ENCODE results near the gene TNFAIP3. TPM values are rescaled to one million over a fixed set of nuclear protein-coding genes. Genes with fewer than 3 reads are reported as not detected.
"Not testable (repeated sequence)": the region's sequence is repeated elsewhere in the genome, so short reads cannot be mapped to it uniquely, and the experiment has no call there.

Gene TNFAIP3
- total and polyA plus RNA-seq, 12 donors, result 2.9 to 33.3 (median 7.8) TPM

DNA sequence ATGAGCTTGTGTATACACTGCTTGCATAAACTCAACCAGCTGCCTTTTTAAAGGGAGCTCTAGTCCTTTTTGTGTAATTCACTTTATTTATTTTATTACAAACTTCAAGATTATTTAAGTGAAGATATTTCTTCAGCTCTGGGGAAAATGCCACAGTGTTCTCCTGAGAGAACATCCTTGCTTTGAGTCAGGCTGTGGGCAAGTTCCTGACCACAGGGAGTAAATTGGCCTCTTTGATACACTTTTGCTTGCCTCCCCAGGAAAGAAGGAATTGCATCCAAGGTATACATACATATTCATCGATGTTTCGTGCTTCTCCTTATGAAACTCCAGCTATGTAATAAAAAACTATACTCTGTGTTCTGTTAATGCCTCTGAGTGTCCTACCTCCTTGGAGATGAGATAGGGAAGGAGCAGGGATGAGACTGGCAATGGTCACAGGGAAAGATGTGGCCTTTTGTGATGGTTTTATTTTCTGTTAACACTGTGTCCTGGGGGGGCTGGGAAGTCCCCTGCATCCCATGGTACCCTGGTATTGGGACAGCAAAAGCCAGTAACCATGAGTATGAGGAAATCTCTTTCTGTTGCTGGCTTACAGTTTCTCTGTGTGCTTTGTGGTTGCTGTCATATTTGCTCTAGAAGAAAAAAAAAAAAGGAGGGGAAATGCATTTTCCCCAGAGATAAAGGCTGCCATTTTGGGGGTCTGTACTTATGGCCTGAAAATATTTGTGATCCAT lies 15.3 kb downstream of the TNFAIP3 start:
- H3K27ac ChIP-seq, result peak overlapping the region in 2 of 10 donors; percentile 17 to 76
- ATAC-seq (no peak), DNase-seq (no peak)
- H3K9me3 ChIP-seq, result peaks cover 0 to 10% (median 5%) of the 10 kb centered on the region in 11 donors
- H3K36me3 ChIP-seq, result peaks cover 0 to 56% (median 40%) of the 10 kb centered on the region in 9 donors
- intact Hi-C loops (cut with DNase I), result no loop called here
- H3K4me1 ChIP-seq, result peaks cover 0 to 71% (median 22%) of the 10 kb centered on the region in 9 donors
- TF ChIP-seq, protein P1, sequence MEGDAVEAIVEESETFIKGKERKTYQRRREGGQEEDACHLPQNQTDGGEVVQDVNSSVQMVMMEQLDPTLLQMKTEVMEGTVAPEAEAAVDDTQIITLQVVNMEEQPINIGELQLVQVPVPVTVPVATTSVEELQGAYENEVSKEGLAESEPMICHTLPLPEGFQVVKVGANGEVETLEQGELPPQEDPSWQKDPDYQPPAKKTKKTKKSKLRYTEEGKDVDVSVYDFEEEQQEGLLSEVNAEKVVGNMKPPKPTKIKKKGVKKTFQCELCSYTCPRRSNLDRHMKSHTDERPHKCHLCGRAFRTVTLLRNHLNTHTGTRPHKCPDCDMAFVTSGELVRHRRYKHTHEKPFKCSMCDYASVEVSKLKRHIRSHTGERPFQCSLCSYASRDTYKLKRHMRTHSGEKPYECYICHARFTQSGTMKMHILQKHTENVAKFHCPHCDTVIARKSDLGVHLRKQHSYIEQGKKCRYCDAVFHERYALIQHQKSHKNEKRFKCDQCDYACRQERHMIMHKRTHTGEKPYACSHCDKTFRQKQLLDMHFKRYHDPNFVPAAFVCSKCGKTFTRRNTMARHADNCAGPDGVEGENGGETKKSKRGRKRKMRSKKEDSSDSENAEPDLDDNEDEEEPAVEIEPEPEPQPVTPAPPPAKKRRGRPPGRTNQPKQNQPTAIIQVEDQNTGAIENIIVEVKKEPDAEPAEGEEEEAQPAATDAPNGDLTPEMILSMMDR (IDR thresholded peaks at IDR 0.05), result no peak
- H3K4me3 ChIP-seq, result no peak overlapping the region
- WGBS, 2 donors, result 89 to 92% methylated on average over 2 of the region's 2 CpGs
- H3K27me3 ChIP-seq, result no peaks in the 10 kb centered on the region

DNA sequence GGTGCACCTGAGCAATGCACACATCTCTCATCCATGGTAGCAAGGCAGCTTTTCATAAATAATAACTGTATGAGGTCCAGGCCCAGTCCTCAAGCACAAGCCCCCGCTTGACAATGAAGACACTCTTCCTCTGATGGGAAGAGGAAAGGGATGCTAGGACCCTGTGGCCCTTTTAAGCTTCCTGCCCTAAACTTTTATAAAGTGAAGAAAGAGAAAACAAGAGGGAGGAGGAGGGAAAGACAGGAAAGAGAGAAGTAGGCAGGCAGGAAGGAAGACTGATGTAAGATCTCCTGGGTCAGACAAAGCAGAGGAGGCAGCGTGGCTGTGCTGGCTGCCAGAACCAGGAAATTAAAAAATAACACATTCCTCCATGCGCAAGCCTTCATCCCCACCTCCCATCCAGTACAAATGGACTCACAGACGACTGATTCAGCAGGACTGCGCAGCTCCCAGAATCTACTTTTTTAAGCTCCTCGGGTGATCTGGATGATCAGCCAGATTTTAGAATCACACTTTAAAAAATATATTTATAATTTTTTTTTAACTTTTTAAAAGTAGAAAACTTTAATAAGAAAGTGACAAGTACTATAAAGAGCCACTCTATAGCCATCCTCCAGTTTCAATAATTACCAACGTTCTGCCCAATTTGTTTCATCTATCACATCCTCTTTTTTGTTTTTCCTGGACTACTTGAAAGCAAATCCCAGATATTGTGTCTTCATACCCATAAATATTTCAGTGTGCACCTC lies 16.5 kb downstream of the TNFAIP3 start:
- peak in 6 of 8 donors; percentile 49 to 77 (median 70) for ATAC-seq
- 46 to 61% methylated on average over 7 of the region's 7 CpGs for WGBS, 2 donors

DNA sequence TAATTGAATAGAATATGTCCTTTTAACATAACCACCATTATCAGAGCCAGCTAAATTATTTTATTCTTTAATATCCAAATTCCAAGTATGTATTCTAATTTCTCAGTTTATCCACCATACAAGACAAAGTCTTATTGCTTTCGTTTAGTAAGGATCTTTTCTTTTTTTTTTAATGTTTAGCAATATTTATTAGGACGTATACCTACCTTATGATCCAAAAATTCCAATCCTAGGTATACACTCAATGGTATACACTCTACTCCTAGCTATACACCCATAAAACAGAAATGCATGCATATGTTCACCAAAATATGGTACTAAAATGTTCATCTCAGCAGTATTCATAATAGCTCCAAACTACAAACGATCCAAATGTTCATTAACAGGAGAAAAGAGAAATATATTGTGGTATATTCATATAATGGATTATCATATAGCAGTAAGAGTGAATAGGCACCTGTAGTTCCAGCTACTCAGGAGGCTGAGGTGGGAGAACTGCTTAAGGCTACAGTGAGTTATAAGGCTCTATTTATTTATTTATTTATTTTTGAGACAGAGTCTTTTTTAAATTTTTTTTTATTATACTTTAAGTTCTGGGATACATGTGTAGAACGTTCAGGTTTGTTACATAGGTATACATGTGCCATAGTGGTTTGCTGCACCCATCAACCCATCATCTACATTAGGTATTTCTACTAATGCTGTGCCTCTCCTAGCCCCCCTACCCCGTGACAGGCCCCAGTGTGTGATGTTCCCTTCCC lies 17.3 kb downstream of the TNFAIP3 start:
- H3K9me3 ChIP-seq, result peaks cover 0 to 21% (median 5%) of the 10 kb centered on the region in 11 donors
- peak overlapping the region in 3 of 10 donors; percentile 4 to 76 (median 48) for H3K27ac ChIP-seq
- 95 to 96% methylated on average over 5 of the region's 5 CpGs for WGBS, 2 donors
- no peak overlapping the region for H3K4me3 ChIP-seq
- H3K27me3 ChIP-seq, result no peaks in the 10 kb centered on the region
- DNase-seq (no peak), ATAC-seq (no peak)
- peaks cover 0 to 36% (median 22%) of the 10 kb centered on the region in 9 donors for H3K36me3 ChIP-seq
- intact Hi-C loops (cut with DNase I), result no loop called here
- peaks cover 0 to 51% (median 14%) of the 10 kb centered on the region in 9 donors for H3K4me1 ChIP-seq
- TF ChIP-seq, protein P1 (IDR thresholded peaks at IDR 0.05), result no peak

More for the DNA sequence above, 16.5 kb downstream of the TNFAIP3 start:
- no peaks in the 10 kb centered on the region for H3K27me3 ChIP-seq
- no peak for DNase-seq
- peaks cover 0 to 16% (median 5%) of the 10 kb centered on the region in 11 donors for H3K9me3 ChIP-seq
- peaks cover 0 to 59% (median 20%) of the 10 kb centered on the region in 9 donors for H3K4me1 ChIP-seq
- intact Hi-C loops (cut with DNase I), result no loop called here
- TF ChIP-seq, protein P1 (IDR thresholded peaks at IDR 0.05), result no peak
- peaks cover 0 to 44% (median 30%) of the 10 kb centered on the region in 9 donors for H3K36me3 ChIP-seq
- peak overlapping the region in 8 of 10 donors; percentile 4 to 76 (median 28) for H3K27ac ChIP-seq
- no peak overlapping the region for H3K4me3 ChIP-seq

DNA sequence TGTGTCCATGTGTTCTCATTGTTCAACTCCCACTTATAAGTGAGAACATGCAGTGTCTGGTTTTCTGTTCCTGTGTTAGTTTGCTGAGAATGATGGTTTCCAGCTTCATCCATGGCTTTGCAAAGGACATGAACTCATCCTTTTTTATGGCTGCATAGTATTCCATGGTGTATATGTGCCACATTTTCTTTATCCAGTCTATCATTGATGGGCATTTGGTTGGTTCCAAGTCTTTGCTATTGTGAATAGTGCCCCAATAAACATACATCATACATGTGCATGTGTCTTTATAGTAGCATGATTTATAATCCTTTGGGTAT lies 17.8 kb downstream of the TNFAIP3 start:
- H3K27me3 ChIP-seq, result not testable (repeated sequence)

DNA sequence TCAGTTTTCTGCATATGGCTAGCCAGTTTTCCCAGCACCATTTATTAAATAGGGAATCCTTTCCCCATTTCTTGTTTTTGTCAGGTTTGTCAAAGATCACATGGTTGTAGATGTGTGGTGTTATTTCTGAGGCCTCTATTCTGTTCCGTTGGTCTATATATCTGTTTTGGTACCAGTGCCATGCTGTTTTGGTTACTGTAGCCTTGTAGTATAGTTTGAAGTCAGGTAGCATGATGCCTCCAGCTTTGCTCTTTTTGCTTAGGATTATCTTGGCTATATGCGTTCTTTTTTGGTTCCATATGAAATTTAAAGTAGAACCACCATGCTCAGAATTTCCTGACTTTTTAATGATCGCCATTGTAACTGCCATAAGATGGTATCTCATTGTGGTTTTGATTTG lies 19.2 kb downstream of the TNFAIP3 start:
- WGBS, 2 donors, result 91 to 97% methylated on average over 3 of the region's 3 CpGs
- Histone ChIP-seq H3K36me3 (peaks cover 0 to 17% (median 13%) of the 10 kb centered on the region in 9 donors), H3K9me3 (peaks cover 0 to 21% (median 5%) of the 10 kb centered on the region in 11 donors), H3K4me1 (peaks cover 0 to 33% (median 8%) of the 10 kb centered on the region in 9 donors)
- intact Hi-C loops (cut with DNase I); H3K27me3 ChIP-seq; H3K27ac ChIP-seq; H3K4me3 ChIP-seq; ATAC-seq; DNase-seq: not testable (repeated sequence)

More for the DNA sequence above, 17.8 kb downstream of the TNFAIP3 start:
- DNase-seq; intact Hi-C loops (cut with DNase I); H3K4me3 ChIP-seq; H3K27ac ChIP-seq; ATAC-seq: not testable (repeated sequence)
- peaks cover 0 to 46% (median 10%) of the 10 kb centered on the region in 9 donors for H3K4me1 ChIP-seq
- H3K36me3 ChIP-seq, result peaks cover 0 to 31% (median 20%) of the 10 kb centered on the region in 9 donors
- peaks cover 0 to 21% (median 5%) of the 10 kb centered on the region in 11 donors for H3K9me3 ChIP-seq
